HG03066 (cell line): ENCODE data around the gene PPP1R12C.
A peak's percentile ranks its signal among the peaks of the same experiment; 100 is the strongest.
"Not testable (repeated sequence)": the region's sequence is repeated elsewhere in the genome, so short reads cannot be mapped to it uniquely, and the experiment has no call there.

ENCODE experiments used
- ATAC-seq: cut with Tn5 transposase; IDR thresholded peaks from one replicate; pipeline ENCODE4 v1.9.1; 2021; ENCODE audit warnings: low read depth; ENCODE audit not compliant: unreplicated experiment

PPP1R12C gene

GRCh38 chr19:55079400-55080038, 37.9 kb downstream of the PPP1R12C start:
- ATAC-seq, result no peak

GRCh38 chr19:55078996-55079395, 38.4 kb downstream of the PPP1R12C start:
- no peak for ATAC-seq

GRCh38 chr19:55077106-55077505, 40.3 kb downstream of the PPP1R12C start:
- ATAC-seq, result no peak

- no peak for ATAC-seq
These were observed 41.1 kb downstream of the PPP1R12C start for GRCh38 chr19:55076321-55076720.

GRCh38 chr19:55075371-55075998, 42.0 kb downstream of the PPP1R12C start, which contains the start of gene EPS8L1:
Gene EPS8L1, plus strand, starts transcription at chr19:55075869. Its CDS starts 576 bp downstream, at chr19:55076445.
- ATAC-seq, result no peak

- no peak for ATAC-seq
These were observed 45.5 kb downstream of the PPP1R12C start for GRCh38 chr19:55071913-55072312.

- ATAC-seq, result no peak
These were observed 46.3 kb downstream of the PPP1R12C start for GRCh38 chr19:55071129-55071502.

GRCh38 chr19:55070466-55071128, 46.8 kb downstream of the PPP1R12C start:
- ATAC-seq, result no peak

- ATAC-seq, result no peak
These were observed 47.6 kb downstream of the PPP1R12C start for GRCh38 chr19:55069865-55070197.

- no peak for ATAC-seq
These were observed 48.2 kb downstream of the PPP1R12C start for GRCh38 chr19:55068950-55069864.

- no peak for ATAC-seq
These were observed 49.6 kb downstream of the PPP1R12C start for GRCh38 chr19:55067869-55068268.

- ATAC-seq, result no peak
These were observed 51.2 kb downstream of the PPP1R12C start for GRCh38 chr19:55066107-55066709.

GRCh38 chr19:55065516-55065915, 51.9 kb downstream of the PPP1R12C start:
- ATAC-seq, result not testable (repeated sequence)

- ATAC-seq, result no peak
These were observed 54.0 kb downstream of the PPP1R12C start for GRCh38 chr19:55063492-55063843.

- peak; percentile 88 for ATAC-seq
These were observed 54.5 kb downstream of the PPP1R12C start, which contains the start of gene RDH13 for GRCh38 chr19:55062735-55063491. Gene RDH13, minus strand, starts transcription at chr19:55063148. Its CDS starts 116 bp downstream, at chr19:55063032.

GRCh38 chr19:55060287-55060686, 57.1 kb downstream of the PPP1R12C start:
- ATAC-seq, result not testable (repeated sequence)

GRCh38 chr19:55058781-55059610, 58.4 kb downstream of the PPP1R12C start:
- no peak for ATAC-seq

- no peak for ATAC-seq
These were observed 60.6 kb downstream of the PPP1R12C start for GRCh38 chr19:55056827-55057226.

- no peak for ATAC-seq
These were observed 63.7 kb downstream of the PPP1R12C start for GRCh38 chr19:55053735-55054134.
